Neural cell (in vitro differentiated cells): Measurements from ENCODE around the gene RASL12. TPM values are rescaled to one million over a fixed set of nuclear protein-coding genes. Genes with fewer than 3 reads are reported as not detected.

Experiments used
- H2AFZ ChIP-seq: fragments of 200-600, 300-800 bp; sonication (generic), shearing (Covaris generic); 2 replicates; pipeline ENCODE4 v1.6.0; 2014; ENCODE audit warnings: low read depth, mild to moderate bottlenecking, antibody characterized with exemption, low read length, moderate library complexity
- H3F3A ChIP-seq: fragments of 200-600 bp; shearing (Covaris generic); 2 replicates; pipeline ENCODE4 v1.6.1; 2016; ENCODE audit warnings: mild to moderate bottlenecking, moderate library complexity, mixed read lengths, antibody characterized with exemption, low read length; ENCODE audit not compliant: insufficient read depth, poor library complexity, severe bottlenecking
- H3K27ac ChIP-seq: fragments of 200-600, 300-800 bp; sonication (generic), shearing (Covaris generic); 2 replicates; pipeline ENCODE4 v1.5.1; 2014; ENCODE audit warnings: mild to moderate bottlenecking, low read length, moderate library complexity
- H3K27me3 ChIP-seq: fragments of 300-800, 200-600 bp; sonication (generic), shearing (Covaris generic); 2 replicates; pipeline ENCODE4 v1.6.0; 2014; ENCODE audit warnings: mild to moderate bottlenecking, low read depth, low read length, moderate library complexity; ENCODE audit not compliant: insufficient read depth
- H3K36me3 ChIP-seq: fragments of 300-800, 200-600 bp; sonication (generic), shearing (Covaris generic); 2 replicates; pipeline ENCODE4 v1.5.1; 2014; ENCODE audit warnings: mild to moderate bottlenecking, antibody characterized with exemption, low read length, moderate library complexity; ENCODE audit not compliant: insufficient read depth
- H3K4me2 ChIP-seq: fragments of 300-800, 200-600 bp; sonication (generic), shearing (Covaris generic); 2 replicates; pipeline ENCODE4 v1.6.0; 2014; ENCODE audit warnings: mild to moderate bottlenecking, low read length
- H3K4me3 ChIP-seq: fragments of 300-800, 200-600 bp; sonication (generic), shearing (Covaris generic); 2 replicates; pipeline ENCODE4 v1.5.1; 2014; ENCODE audit warnings: mild to moderate bottlenecking, low read length, moderate library complexity
- H3K79me2 ChIP-seq: fragments of 200-600 bp; shearing (Covaris generic); replicated peaks from 2 replicates; pipeline ENCODE4 v1.6.0; 2014; ENCODE audit warnings: mild to moderate bottlenecking, low read length, moderate library complexity; ENCODE audit not compliant: insufficient read depth
- H3K9ac ChIP-seq: fragments of 300-800, 200-600 bp; sonication (generic), shearing (Covaris generic); 2 replicates; pipeline ENCODE4 v1.6.1; 2016; ENCODE audit warnings: mild to moderate bottlenecking, low read length, mixed read lengths
- H3K9me2 ChIP-seq: fragments of 200-600 bp; shearing (Covaris generic); 2 replicates; pipeline ENCODE4 v1.6.1; 2016; ENCODE audit warnings: mild to moderate bottlenecking, low read length, mixed read lengths; ENCODE audit not compliant: insufficient read depth
- H3K9me3 ChIP-seq: fragments of 200-600, 300-800 bp; sonication (generic), shearing (Covaris generic); 2 replicates; pipeline ENCODE4 v1.6.1; 2016; ENCODE audit warnings: mild to moderate bottlenecking, mixed run types, low read length, moderate library complexity, mixed read lengths
- H4K20me1 ChIP-seq: fragments of 200-600 bp; shearing (Covaris generic); 2 replicates; pipeline ENCODE4 v1.6.1; 2016; ENCODE audit warnings: mild to moderate bottlenecking, mixed run types; ENCODE audit not compliant: insufficient read depth
- CTCF ChIP-seq: fragments of 450-650 bp; IDR thresholded peaks from 2 replicates; pipeline ENCODE4 v1.5.1; 2014; ENCODE audit warnings: antibody characterized with exemption, mild to moderate bottlenecking, moderate library complexity; ENCODE audit not compliant: poor library complexity, severe bottlenecking
- EP300 ChIP-seq: fragments of 450-650 bp; conservative IDR thresholded peaks from 2 replicates; pipeline ENCODE4 v1.6.1; 2014; ENCODE audit warnings: antibody characterized with exemption, mild to moderate bottlenecking, moderate library complexity; ENCODE audit not compliant: poor library complexity, severe bottlenecking
- EZH2 ChIP-seq: fragments of 200-600, 300-800 bp; shearing (Covaris generic), sonication (generic); IDR thresholded peaks from 2 replicates; pipeline ENCODE4 v1.6.1; 2014; ENCODE audit warnings: antibody characterized with exemption, low read length, borderline replicate concordance, mild to moderate bottlenecking; ENCODE audit not compliant: insufficient read depth, poor library complexity, severe bottlenecking
- MXI1 ChIP-seq: fragments of 450-650 bp; conservative IDR thresholded peaks from 2 replicates; pipeline ENCODE4 v1.6.1; 2014; ENCODE audit warnings: antibody characterized with exemption, mild to moderate bottlenecking; ENCODE audit not compliant: poor library complexity, severe bottlenecking
- POLR2AphosphoS5 ChIP-seq: IDR thresholded peaks from 2 replicates; pipeline ENCODE4 v1.6.1; 2012
- RAD21 ChIP-seq: fragments of 450-650 bp; conservative IDR thresholded peaks from 2 replicates; pipeline ENCODE4 v1.6.1; 2014; ENCODE audit warnings: antibody characterized with exemption, mild to moderate bottlenecking, moderate library complexity
- REST ChIP-seq: IDR thresholded peaks from 2 replicates; pipeline ENCODE4 v1.6.1; 2012; ENCODE audit warnings: borderline replicate concordance
- SMC3 ChIP-seq: fragments of 450-650 bp; conservative IDR thresholded peaks from 2 replicates; pipeline ENCODE4 v1.6.1; 2014; ENCODE audit warnings: antibody characterized with exemption, mild to moderate bottlenecking, moderate library complexity; ENCODE audit not compliant: poor library complexity
- TAF1 ChIP-seq: IDR thresholded peaks from 2 replicates; pipeline ENCODE4 v1.6.1; 2012; ENCODE audit warnings: low read depth
- polyA plus RNA-seq: library from polyadenylated mRNA; depleted of rRNA; stranded (reverse); fragments of >200 nt; gene quantifications from 2 replicates; pipeline ENCODE4 v1.2.3, GENCODE V29; 2014

Gene RASL12
- polyA plus RNA-seq, 1 donor from 2014 or later, result not detected

DNA sequence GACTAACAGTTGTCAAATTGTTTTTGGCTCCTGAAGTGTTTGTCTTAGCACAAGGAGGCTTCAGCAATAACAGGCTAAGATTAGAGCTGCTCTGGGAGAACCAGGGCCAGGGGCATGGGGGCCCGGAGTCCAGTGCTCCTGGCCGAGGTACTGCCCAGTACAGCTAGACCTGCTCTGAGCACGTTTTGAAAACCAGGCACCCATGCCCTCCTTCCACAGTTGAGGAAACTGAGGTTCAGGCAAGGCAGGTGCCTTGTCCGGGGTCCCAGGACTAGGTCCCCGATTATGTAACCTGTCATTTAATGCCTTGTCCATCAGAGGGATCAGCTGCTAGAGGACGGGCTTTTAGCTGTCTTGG is 27.9 kb upstream of the RASL12 start:
- no peaks in the 10 kb centered on the region for H3K27me3 ChIP-seq
- no peak overlapping the region for H2AFZ ChIP-seq
- H4K20me1 ChIP-seq, result no peaks in the 10 kb centered on the region
- H3K9me2 ChIP-seq, result no peaks in the 10 kb centered on the region
- H3K79me2 ChIP-seq, result no peaks in the 10 kb centered on the region
- H3K36me3 ChIP-seq, result no peaks in the 10 kb centered on the region
- no peaks in the 10 kb centered on the region for H3F3A ChIP-seq
- no peak overlapping the region for H3K4me3 ChIP-seq
- no peak overlapping the region for H3K9ac ChIP-seq
- H3K4me2 ChIP-seq, result no peak overlapping the region
- TF ChIP-seq MXI1 (no peak), EP300 (no peak), RAD21 (no peak), SMC3 (no peak), TAF1 (no peak), EZH2 (no peak), CTCF (no peak), POLR2AphosphoS5 (no peak), REST (no peak)
- no peaks in the 10 kb centered on the region for H3K9me3 ChIP-seq
- H3K27ac ChIP-seq, result no peak overlapping the region

GRCh38 chr15:65095011-65095746 is 27.4 kb upstream of the RASL12 start:
- H3K4me2 ChIP-seq, result no peak overlapping the region
- H2AFZ ChIP-seq, result no peak overlapping the region
- H3F3A ChIP-seq, result no peaks in the 10 kb centered on the region
- H3K9me2 ChIP-seq, result no peaks in the 10 kb centered on the region
- H3K27ac ChIP-seq, result no peak overlapping the region
- H3K79me2 ChIP-seq, result no peaks in the 10 kb centered on the region
- TF ChIP-seq TAF1, result no peak
- no peak overlapping the region for H3K4me3 ChIP-seq
- H4K20me1 ChIP-seq, result no peaks in the 10 kb centered on the region
- no peak overlapping the region for H3K9ac ChIP-seq
- H3K36me3 ChIP-seq, result no peaks in the 10 kb centered on the region
- no peaks in the 10 kb centered on the region for H3K9me3 ChIP-seq
- H3K27me3 ChIP-seq, result no peaks in the 10 kb centered on the region
